ENCODE results near the gene PDIK1L. TPM values are rescaled to one million over a fixed set of nuclear protein-coding genes. Genes with fewer than 3 reads are reported as not detected.

Gene PDIK1L
- total and polyA plus RNA-seq, 2 donors (not counting 3 experiments of a cell fraction or from before 2014, with no cell fraction given) = 1.6 to 5.6 TPM

DNA sequence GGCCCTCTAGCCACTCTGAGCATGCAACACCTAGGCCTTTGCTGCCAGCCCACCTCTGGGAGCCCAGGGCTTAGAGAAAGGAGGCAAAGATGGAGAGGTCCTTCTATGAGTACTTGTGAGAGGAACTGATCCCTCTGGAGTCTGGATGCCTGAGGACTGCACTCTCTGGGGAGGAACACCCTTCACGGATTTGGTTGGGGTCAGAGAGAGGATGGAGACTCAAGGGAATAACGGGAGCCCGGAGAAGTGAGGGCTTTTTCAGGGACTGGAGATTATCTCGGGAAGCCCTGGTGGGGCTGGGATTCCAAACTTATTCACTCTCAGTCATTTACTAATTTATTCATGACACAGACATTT, 57.6 kb downstream of the PDIK1L start:
- no peak overlapping the region for H3K4me3 ChIP-seq (replicated peaks in 1 of 3; ENCODE audit: insufficient read depth in 1 of 3, low read depth in 1 of 3, low read length in 3 of 3)
- H2AFZ ChIP-seq (ENCODE audit: low read depth, low read length) = peak overlapping the region; percentile 77
- no TSS peak for BruUV-seq (replicated peaks)
- H3K9me3 ChIP-seq (replicated peaks; ENCODE audit: control insufficient read depth, insufficient read depth, low read length) = no peaks in the 10 kb centered on the region
- dilution Hi-C loops (cut with MboI; ENCODE audit: extremely low pct_ligation_motif_present, low sequenced_read_pairs) = no loop called here
- intact Hi-C loops (cut with micrococcal nuclease) = loop anchor here (1.0 kb wide), 4 partner anchors 65 to 194 kb away; partner anchors contain the start of gene CEP85
- POLR2A ChIA-PET = no interaction called here
- CTCF ChIA-PET = interaction anchor here (0.9 to 3.7 kb wide), 38 partner anchors 8 to 248 kb away, joined by 3 to 48 read pairs (median 5); partner anchors contain the start of genes CATSPER4, CEP85, CNKSR1 and FAM110D
- DNase-seq (ENCODE audit: low read depth, low spot score) (no peak), FAIRE-seq (no peak)
- H3K79me2 ChIP-seq (ENCODE audit: control insufficient read depth, insufficient read depth, low read length) = peaks cover 2% of the 10 kb centered on the region
- H4K20me1 ChIP-seq (replicated peaks; ENCODE audit: control insufficient read depth, extremely low read depth, insufficient read depth, low read length) = no peaks in the 10 kb centered on the region
- no peak overlapping the region for H3K4me2 ChIP-seq (ENCODE audit: insufficient read depth, low read length)
- TF ChIP-seq, protein P1, sequence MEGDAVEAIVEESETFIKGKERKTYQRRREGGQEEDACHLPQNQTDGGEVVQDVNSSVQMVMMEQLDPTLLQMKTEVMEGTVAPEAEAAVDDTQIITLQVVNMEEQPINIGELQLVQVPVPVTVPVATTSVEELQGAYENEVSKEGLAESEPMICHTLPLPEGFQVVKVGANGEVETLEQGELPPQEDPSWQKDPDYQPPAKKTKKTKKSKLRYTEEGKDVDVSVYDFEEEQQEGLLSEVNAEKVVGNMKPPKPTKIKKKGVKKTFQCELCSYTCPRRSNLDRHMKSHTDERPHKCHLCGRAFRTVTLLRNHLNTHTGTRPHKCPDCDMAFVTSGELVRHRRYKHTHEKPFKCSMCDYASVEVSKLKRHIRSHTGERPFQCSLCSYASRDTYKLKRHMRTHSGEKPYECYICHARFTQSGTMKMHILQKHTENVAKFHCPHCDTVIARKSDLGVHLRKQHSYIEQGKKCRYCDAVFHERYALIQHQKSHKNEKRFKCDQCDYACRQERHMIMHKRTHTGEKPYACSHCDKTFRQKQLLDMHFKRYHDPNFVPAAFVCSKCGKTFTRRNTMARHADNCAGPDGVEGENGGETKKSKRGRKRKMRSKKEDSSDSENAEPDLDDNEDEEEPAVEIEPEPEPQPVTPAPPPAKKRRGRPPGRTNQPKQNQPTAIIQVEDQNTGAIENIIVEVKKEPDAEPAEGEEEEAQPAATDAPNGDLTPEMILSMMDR (IDR thresholded peaks at IDR 0.05; ENCODE audit: extremely low read depth in 1 of 2, insufficient read depth in 1 of 2, low read depth in 1 of 2, low read length in 2 of 2) = no peak
- TF ChIP-seq JUN (IDR thresholded peaks at IDR 0.05; ENCODE audit: borderline replicate concordance, insufficient read depth, insufficient read length, low read depth) (no peak), FOS (IDR thresholded peaks at IDR 0.05; ENCODE audit: borderline replicate concordance, insufficient read depth, low read length) (no peak), GATA2 (IDR thresholded peaks at IDR 0.05; ENCODE audit: insufficient read depth, insufficient read length, low read depth, low read length) (no peak), MYC (IDR thresholded peaks at IDR 0.05; ENCODE audit: low read depth, low read length) (no peak), EZH2 (IDR thresholded peaks at IDR 0.05; ENCODE audit: borderline replicate concordance, low read depth, low read length, severe bottlenecking) (no peak), POLR2AphosphoS5 (IDR thresholded peaks at IDR 0.05; ENCODE audit: insufficient read depth, low read depth, low read length) (no peak), POLR2A (IDR thresholded peaks at IDR 0.05; ENCODE audit: low read depth, low read length) (no peak)
- TF ChIP-seq, protein P2, sequence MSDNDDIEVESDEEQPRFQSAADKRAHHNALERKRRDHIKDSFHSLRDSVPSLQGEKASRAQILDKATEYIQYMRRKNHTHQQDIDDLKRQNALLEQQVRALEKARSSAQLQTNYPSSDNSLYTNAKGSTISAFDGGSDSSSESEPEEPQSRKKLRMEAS (IDR thresholded peaks at IDR 0.05; ENCODE audit: insufficient read depth, insufficient read length) = no peak
- no peaks in the 10 kb centered on the region for H3K9me1 ChIP-seq (replicated peaks; ENCODE audit: control insufficient read depth, extremely low read depth, insufficient read depth, low read length)
- no peaks in the 10 kb centered on the region for H3K4me1 ChIP-seq (ENCODE audit: control insufficient read depth, extremely low read depth, insufficient read depth, low read length)
- H3K36me3 ChIP-seq (ENCODE audit: control insufficient read depth in 2 of 2, extremely low read depth in 1 of 2, insufficient read depth in 2 of 2, low read length in 2 of 2) = no peaks in the 10 kb centered on the region
- H3K27me3 ChIP-seq (ENCODE audit: control insufficient read depth in 2 of 2, insufficient read depth in 2 of 2, low read length in 2 of 2) = no peaks in the 10 kb centered on the region
- H3K9ac ChIP-seq (replicated peaks; ENCODE audit: extremely low read depth, insufficient read depth, low read length) = no peak overlapping the region
- H3K27ac ChIP-seq (ENCODE audit: insufficient read depth, low read depth, low read length) = no peak overlapping the region
